HL-60 (cell line): ENCODE data around the gene ACTA1.
"Not testable (repeated sequence)": the region's sequence is repeated elsewhere in the genome, so short reads cannot be mapped to it uniquely, and the experiment has no call there.

Experiments
- DNase-seq, 2 experiments: peaks; one replicate each; pipeline ENCODE4 v3.0.0-alpha.2; 2010 to 2020; ENCODE audit warnings: low read depth in 1 of 2, low spot score in 1 of 2
- H3K27ac ChIP-seq: fragments of 250-450 bp; sonication (Bioruptor Pico); replicated peaks from 2 replicates; pipeline ENCODE4 v1.5.1; 2020; ENCODE audit warnings: mild to moderate bottlenecking, moderate library complexity
- H3K27me3 ChIP-seq: fragments of 250-450 bp; sonication (Bioruptor Pico); 2 replicates; pipeline ENCODE4 v1.5.1; 2021; ENCODE audit warnings: mild to moderate bottlenecking, moderate library complexity; ENCODE audit not compliant: insufficient read depth, poor library complexity, severe bottlenecking
- H3K4me3 ChIP-seq: replicated peaks from 2 replicates; pipeline ENCODE4 v1.5.1; 2011; ENCODE audit warnings: mild to moderate bottlenecking, control low read depth, low read length; ENCODE audit not compliant: insufficient read depth
- CTCF ChIP-seq: IDR thresholded peaks from one replicate; pipeline ENCODE4 v1.5.1; 2011; ENCODE audit warnings: low read length, control low read depth, inconsistent platforms; ENCODE audit not compliant: insufficient read depth
- GABPA ChIP-seq: IDR thresholded peaks from 2 replicates; pipeline ENCODE4 v1.6.1; 2012; ENCODE audit warnings: low read depth
- POLR2AphosphoS5 ChIP-seq: IDR thresholded peaks from 2 replicates; pipeline ENCODE4 v1.6.1; 2012; ENCODE audit warnings: low read depth
- REST ChIP-seq: IDR thresholded peaks from 2 replicates; pipeline ENCODE4 v1.6.1; 2012; ENCODE audit warnings: low read depth; ENCODE audit not compliant: insufficient replicate concordance
- SPI1 ChIP-seq: IDR thresholded peaks from 2 replicates; pipeline ENCODE4 v1.6.1; 2012; ENCODE audit warnings: low read depth, mild to moderate bottlenecking, borderline replicate concordance

ACTA1 gene

GRCh38 chr1:229406798-229407197 lies 27.1 kb downstream of the ACTA1 start:
- peaks cover 9% of the 10 kb centered on the region for H3K27me3 ChIP-seq
- no peak overlapping the region for H3K4me3 ChIP-seq
- no peak for TF ChIP-seq GABPA
- TF ChIP-seq CTCF = no peak
- no peak for TF ChIP-seq SPI1
- no peak for TF ChIP-seq REST
- no peak for TF ChIP-seq POLR2AphosphoS5
- no peak for DNase-seq
- no peak overlapping the region for H3K27ac ChIP-seq

- H3K27me3 ChIP-seq = peaks cover 9% of the 10 kb centered on the region
- H3K27ac ChIP-seq = no peak overlapping the region
- TF ChIP-seq POLR2AphosphoS5 (no peak), CTCF (no peak)
- DNase-seq = no peak
- H3K4me3 ChIP-seq = no peak overlapping the region
Observed at GRCh38 chr1:229403573-229403972, 30.3 kb downstream of the ACTA1 start.

GRCh38 chr1:229402993-229403392 lies 30.9 kb downstream of the ACTA1 start:
- TF ChIP-seq REST (no peak), POLR2AphosphoS5 (no peak), GABPA (no peak), CTCF (no peak), SPI1 (no peak)
- H3K4me3 ChIP-seq = no peak overlapping the region
- DNase-seq = no peak
- no peak overlapping the region for H3K27ac ChIP-seq
- peaks cover 9% of the 10 kb centered on the region for H3K27me3 ChIP-seq

GRCh38 chr1:229402329-229402728 lies 31.6 kb downstream of the ACTA1 start:
- not testable (repeated sequence) for H3K4me3 ChIP-seq, H3K27ac ChIP-seq, H3K27me3 ChIP-seq, DNase-seq
